Mesendoderm (in vitro differentiated cells): Measurements from ENCODE around the gene ADCYAP1R1.
A peak's percentile ranks its signal among the peaks of the same experiment; 100 is the strongest.

ENCODE experiments used
- DNase-seq: peaks from one replicate; pipeline ENCODE4 v3.0.0; 2013
- H2AK5ac ChIP-seq: 2 replicates; pipeline ENCODE4 v1.6.1; 2013; ENCODE audit warnings: low read length, inconsistent platforms
- H2BK120ac ChIP-seq: 2 replicates; pipeline ENCODE4 v1.6.1; 2013; ENCODE audit warnings: low read depth, mild to moderate bottlenecking, low read length, moderate library complexity, mixed read lengths
- H2BK15ac ChIP-seq: replicated peaks from 2 replicates; pipeline ENCODE4 v1.6.1; 2013; ENCODE audit warnings: low read depth, mild to moderate bottlenecking, moderate library complexity
- H2BK5ac ChIP-seq: 2 replicates; pipeline ENCODE4 v1.6.1; 2013; ENCODE audit warnings: low read length, inconsistent platforms
- H3K18ac ChIP-seq: 2 replicates; pipeline ENCODE4 v1.6.1; 2013; ENCODE audit warnings: mild to moderate bottlenecking, low read length, mixed read lengths
- H3K23ac ChIP-seq: one replicate; pipeline ENCODE4 v1.6.1; 2013; ENCODE audit warnings: low read length
- H3K27ac ChIP-seq: 2 replicates; pipeline ENCODE4 v1.5.1; 2013; ENCODE audit warnings: low read depth, mild to moderate bottlenecking, inconsistent platforms, low read length, moderate library complexity
- H3K27me3 ChIP-seq: 2 replicates; pipeline ENCODE4 v1.6.1; 2013; ENCODE audit warnings: low read length, control low read depth, mild to moderate bottlenecking, inconsistent platforms; ENCODE audit not compliant: insufficient read depth, poor library complexity
- H3K36me3 ChIP-seq: 2 replicates; pipeline ENCODE4 v1.6.1; 2013; ENCODE audit warnings: low read length, inconsistent platforms; ENCODE audit not compliant: control insufficient read depth, insufficient read depth
- H3K4ac ChIP-seq: one replicate; pipeline ENCODE4 v1.6.1; 2013; ENCODE audit warnings: low read depth, mild to moderate bottlenecking, low read length, moderate library complexity
- H3K4me1 ChIP-seq: 2 replicates; pipeline ENCODE4 v1.6.1; 2013; ENCODE audit warnings: low read depth, low read length, inconsistent platforms; ENCODE audit not compliant: control insufficient read depth
- H3K4me2 ChIP-seq: 2 replicates; pipeline ENCODE4 v1.6.1; 2013; ENCODE audit warnings: low read length
- H3K4me3 ChIP-seq: 2 replicates; pipeline ENCODE4 v1.5.1; 2013; ENCODE audit warnings: mild to moderate bottlenecking, low read length
- H3K56ac ChIP-seq: one replicate; pipeline ENCODE4 v1.6.1; 2013; ENCODE audit warnings: low read length
- H3K79me1 ChIP-seq: 2 replicates; pipeline ENCODE4 v1.6.1; 2013; ENCODE audit warnings: low read length, inconsistent platforms
- H3K79me2 ChIP-seq: 2 replicates; pipeline ENCODE4 v1.6.1; 2013; ENCODE audit warnings: mild to moderate bottlenecking, low read length; ENCODE audit not compliant: control insufficient read depth, insufficient read depth
- H3K9ac ChIP-seq: 2 replicates; pipeline ENCODE4 v1.6.1; 2013; ENCODE audit warnings: low read length, inconsistent platforms
- H4K5ac ChIP-seq: one replicate; pipeline ENCODE4 v1.6.1; 2013; ENCODE audit warnings: low read length
- H4K8ac ChIP-seq: one replicate; pipeline ENCODE4 v1.6.1; 2013; ENCODE audit warnings: low read depth, mild to moderate bottlenecking, control low read depth, low read length, moderate library complexity
- WGBS: extraction: QIAGEN DNeasy Blood & Tissue Kit; methylation state at CpG from one replicate; pipeline ENCODE4 v1.1.7; 2013; ENCODE audit warnings: low lambda C conversion rate, missing lambda C conversion rate; ENCODE audit not compliant: insufficient coverage; ENCODE audit errors: extremely low coverage; 5-methylcytosine and 5-hydroxymethylcytosine counted together

The ADCYAP1R1 gene

DNA sequence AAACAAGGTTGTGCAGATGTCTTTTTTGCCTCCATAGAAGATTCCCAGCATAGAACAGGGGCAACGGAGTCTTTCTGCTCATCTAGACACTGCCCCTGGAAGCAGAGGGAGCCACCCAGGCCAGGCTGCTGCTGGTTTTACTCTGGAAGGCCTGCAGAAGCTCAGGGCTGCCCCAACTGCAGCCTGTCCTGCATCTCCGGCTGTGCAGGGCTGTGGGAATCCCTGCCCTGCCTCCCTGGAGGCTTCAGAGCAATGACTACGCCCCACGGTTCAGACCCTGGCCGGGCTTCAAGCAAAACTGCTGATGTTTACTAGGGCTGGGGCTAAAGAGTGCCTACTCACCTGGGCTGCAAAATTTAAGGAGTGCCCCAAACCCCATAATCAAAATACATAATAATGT, 44.5 kb upstream of the ADCYAP1R1 start:
- no peak overlapping the region for H3K23ac ChIP-seq
- H2BK120ac ChIP-seq, result no peak overlapping the region
- H2BK15ac ChIP-seq, result no peak overlapping the region
- no peak overlapping the region for H3K18ac ChIP-seq
- no peak overlapping the region for H4K8ac ChIP-seq
- no peak overlapping the region for H3K9ac ChIP-seq
- no peaks in the 10 kb centered on the region for H3K27me3 ChIP-seq
- no peak overlapping the region for H3K27ac ChIP-seq
- no peak overlapping the region for H4K5ac ChIP-seq
- no peaks in the 10 kb centered on the region for H3K36me3 ChIP-seq
- no peak overlapping the region for H3K4me2 ChIP-seq
- DNase-seq, result no peak
- no peak overlapping the region for H3K4me3 ChIP-seq
- H3K79me1 ChIP-seq, result no peaks in the 10 kb centered on the region
- H3K4me1 ChIP-seq, result peaks cover 7% of the 10 kb centered on the region
- H3K79me2 ChIP-seq, result no peaks in the 10 kb centered on the region
- no peak overlapping the region for H2BK5ac ChIP-seq
- H3K4ac ChIP-seq, result no peak overlapping the region
- no peak overlapping the region for H3K56ac ChIP-seq
- no CpG with 5 or more reads among the region's 5 CpGs for WGBS
- H2AK5ac ChIP-seq, result no peak overlapping the region

DNA sequence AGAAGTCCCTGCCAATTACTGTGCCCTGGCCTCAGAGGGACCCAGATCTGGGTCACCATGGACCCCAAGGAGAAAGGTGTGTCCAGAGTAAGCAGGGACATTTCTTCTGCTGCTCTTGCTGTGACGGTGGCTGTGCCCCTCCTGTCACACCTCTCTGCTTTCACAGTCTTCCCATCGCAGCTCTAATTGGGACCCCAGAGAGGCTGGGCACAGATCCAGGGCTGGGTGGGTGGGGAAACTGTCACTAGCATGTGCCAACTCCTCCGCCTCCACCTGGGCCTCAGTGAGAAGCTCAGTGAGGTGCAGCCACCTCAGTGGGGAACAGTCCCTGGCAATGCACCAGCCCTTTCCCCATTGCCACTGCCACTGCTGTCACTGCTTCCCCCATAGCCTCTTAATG, 37.3 kb upstream of the ADCYAP1R1 start:
- Histone ChIP-seq H3K4me1 (no peaks in the 10 kb centered on the region), H3K4ac (no peak overlapping the region), H3K56ac (no peak overlapping the region), H2BK5ac (no peak overlapping the region), H3K36me3 (no peaks in the 10 kb centered on the region), H2AK5ac (no peak overlapping the region), H3K18ac (no peak overlapping the region), H4K8ac (no peak overlapping the region), H3K79me2 (no peaks in the 10 kb centered on the region), H4K5ac (no peak overlapping the region), H3K79me1 (no peaks in the 10 kb centered on the region), H2BK120ac (no peak overlapping the region), H3K4me3 (no peak overlapping the region), H2BK15ac (no peak overlapping the region), H3K23ac (no peak overlapping the region), H3K27me3 (no peaks in the 10 kb centered on the region), H3K4me2 (no peak overlapping the region), H3K9ac (no peak overlapping the region), H3K27ac (no peak overlapping the region)
- no peak for DNase-seq
- no CpG with 5 or more reads among the region's 3 CpGs for WGBS

DNA sequence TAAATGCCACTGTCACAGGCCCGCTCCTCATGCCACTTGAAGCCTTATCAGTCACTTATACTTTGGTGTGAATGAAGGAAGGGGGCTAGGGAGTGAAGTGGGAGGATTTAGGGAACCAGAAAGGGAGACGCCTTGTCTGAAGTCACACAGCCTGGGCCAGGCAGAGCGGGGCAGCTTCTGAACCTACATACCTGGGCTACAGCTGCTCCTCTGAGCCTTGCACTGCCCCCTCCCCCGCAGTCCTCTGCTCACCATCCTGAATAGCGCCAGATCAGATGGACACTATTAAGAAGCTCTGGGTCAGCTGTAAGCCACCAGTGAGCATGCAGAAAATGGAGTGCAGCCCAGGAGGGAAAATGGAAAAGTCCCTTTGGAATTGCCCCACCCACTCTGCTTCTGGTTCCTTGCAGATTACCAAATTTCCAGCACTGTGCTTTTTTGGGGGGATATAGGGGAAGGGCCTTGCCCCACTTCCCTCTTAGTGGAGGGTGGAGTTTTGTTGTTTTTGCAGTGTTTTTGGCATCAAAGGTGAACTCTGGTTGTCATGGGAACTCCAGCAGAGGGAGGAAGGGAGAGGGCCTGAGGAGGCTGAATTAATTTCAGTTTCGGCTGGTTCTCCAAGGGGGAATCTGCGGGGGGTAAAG, 35.0 kb upstream of the ADCYAP1R1 start:
- Histone ChIP-seq H3K23ac (no peak overlapping the region), H4K8ac (no peak overlapping the region), H3K27ac (no peak overlapping the region), H2BK5ac (no peak overlapping the region), H3K9ac (no peak overlapping the region), H3K4me2 (no peak overlapping the region), H4K5ac (no peak overlapping the region), H3K56ac (no peak overlapping the region), H3K79me1 (no peaks in the 10 kb centered on the region), H2BK15ac (no peak overlapping the region), H2BK120ac (no peak overlapping the region), H3K4ac (no peak overlapping the region), H2AK5ac (no peak overlapping the region), H3K4me1 (peaks cover 7% of the 10 kb centered on the region), H3K79me2 (no peaks in the 10 kb centered on the region), H3K27me3 (no peaks in the 10 kb centered on the region), H3K18ac (no peak overlapping the region), H3K4me3 (no peak overlapping the region), H3K36me3 (no peaks in the 10 kb centered on the region)
- no peak for DNase-seq
- WGBS, result no CpG with 5 or more reads among the region's 7 CpGs

DNA sequence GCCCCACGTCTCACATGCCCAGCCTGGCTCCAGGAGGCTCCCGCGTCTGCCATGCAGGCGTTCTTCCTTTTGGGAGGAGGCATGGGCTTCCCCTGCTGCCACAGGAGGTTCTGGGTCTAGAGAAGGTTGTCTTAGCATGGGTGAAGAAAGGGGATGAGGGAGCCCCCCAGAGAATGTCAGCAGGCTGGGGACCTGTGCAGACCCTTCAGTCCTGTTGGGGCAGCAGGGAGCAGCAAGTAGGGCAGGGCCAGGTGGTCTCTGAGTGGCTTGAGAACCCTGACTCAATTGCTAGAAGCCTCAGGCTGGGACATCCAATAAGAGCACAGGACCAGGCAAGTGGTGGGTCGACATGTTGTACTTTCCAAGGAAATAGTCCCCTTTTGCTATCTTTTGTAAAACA, 34.4 kb upstream of the ADCYAP1R1 start:
- H3K4ac ChIP-seq, result no peak overlapping the region
- H3K4me1 ChIP-seq, result peaks cover 7% of the 10 kb centered on the region
- H2AK5ac ChIP-seq, result no peak overlapping the region
- WGBS, result no CpG with 5 or more reads among the region's 5 CpGs
- no peaks in the 10 kb centered on the region for H3K27me3 ChIP-seq
- H3K27ac ChIP-seq, result no peak overlapping the region
- no peak overlapping the region for H3K56ac ChIP-seq
- no peak overlapping the region for H2BK15ac ChIP-seq
- no peak overlapping the region for H4K5ac ChIP-seq
- no peaks in the 10 kb centered on the region for H3K79me1 ChIP-seq
- H3K36me3 ChIP-seq, result no peaks in the 10 kb centered on the region
- H3K23ac ChIP-seq, result no peak overlapping the region
- H3K79me2 ChIP-seq, result no peaks in the 10 kb centered on the region
- no peak overlapping the region for H4K8ac ChIP-seq
- no peak overlapping the region for H3K4me2 ChIP-seq
- no peak overlapping the region for H2BK120ac ChIP-seq
- H2BK5ac ChIP-seq, result no peak overlapping the region
- no peak for DNase-seq
- no peak overlapping the region for H3K9ac ChIP-seq
- no peak overlapping the region for H3K4me3 ChIP-seq
- no peak overlapping the region for H3K18ac ChIP-seq

DNA sequence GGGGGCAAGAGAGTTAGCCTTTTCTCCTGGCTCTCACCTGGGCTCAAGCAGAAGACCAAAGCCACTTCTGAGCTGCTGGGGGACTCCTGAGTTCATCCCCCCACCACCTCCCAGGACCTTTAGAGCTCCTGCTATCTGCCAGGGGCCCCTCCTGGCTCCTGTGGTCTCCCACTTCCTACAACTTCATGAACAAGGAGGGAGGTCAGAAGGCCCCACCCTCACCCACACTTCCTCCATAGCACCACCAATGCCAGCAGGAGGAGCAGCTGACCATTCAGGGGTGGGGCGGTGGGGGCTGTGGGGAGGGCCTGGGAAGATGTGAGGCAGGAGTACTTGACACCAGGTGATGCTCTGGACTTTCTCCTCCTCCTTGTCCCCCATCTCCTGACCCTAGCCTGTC, 32.6 kb upstream of the ADCYAP1R1 start:
- H3K27me3 ChIP-seq, result no peaks in the 10 kb centered on the region
- H3K4me1 ChIP-seq, result peaks cover 7% of the 10 kb centered on the region
- no peak overlapping the region for H3K4me2 ChIP-seq
- H3K4me3 ChIP-seq, result no peak overlapping the region
- no peak overlapping the region for H3K18ac ChIP-seq
- no peak overlapping the region for H2AK5ac ChIP-seq
- no peak overlapping the region for H3K56ac ChIP-seq
- no peak overlapping the region for H2BK5ac ChIP-seq
- DNase-seq, result no peak
- no peak overlapping the region for H3K23ac ChIP-seq
- H3K9ac ChIP-seq, result no peak overlapping the region
- no peaks in the 10 kb centered on the region for H3K79me1 ChIP-seq
- H4K5ac ChIP-seq, result no peak overlapping the region
- H3K36me3 ChIP-seq, result no peaks in the 10 kb centered on the region
- no peak overlapping the region for H2BK120ac ChIP-seq
- no peak overlapping the region for H3K27ac ChIP-seq
- no peak overlapping the region for H3K4ac ChIP-seq
- WGBS, result no CpG with 5 or more reads among the region's 1 CpG
- H2BK15ac ChIP-seq, result no peak overlapping the region
- no peaks in the 10 kb centered on the region for H3K79me2 ChIP-seq
- no peak overlapping the region for H4K8ac ChIP-seq

DNA sequence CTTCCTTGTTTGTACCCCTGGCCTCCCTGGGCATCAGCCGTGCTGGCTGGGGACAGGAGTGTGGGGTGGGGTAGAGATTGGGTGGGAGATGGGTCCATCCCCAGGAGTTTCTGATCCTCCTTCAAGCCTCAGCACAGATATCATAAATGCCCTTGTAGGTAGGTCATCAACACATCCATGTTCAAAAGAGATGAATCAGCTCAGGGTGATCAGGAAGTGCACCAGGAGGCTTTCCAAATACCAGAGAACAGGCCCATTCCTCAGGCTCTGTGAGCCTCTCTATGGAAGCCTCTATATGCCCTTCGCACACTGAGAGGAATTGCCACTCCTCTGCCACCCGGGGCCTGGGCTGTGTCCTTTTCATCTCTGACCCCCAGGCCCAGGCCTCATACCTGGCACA, 31.9 kb upstream of the ADCYAP1R1 start:
- H3K18ac ChIP-seq, result no peak overlapping the region
- no peaks in the 10 kb centered on the region for H3K79me1 ChIP-seq

More for the DNA sequence above, 31.9 kb upstream of the ADCYAP1R1 start:
- no peak overlapping the region for H3K9ac ChIP-seq
- no peak overlapping the region for H4K5ac ChIP-seq
- no peak overlapping the region for H3K4ac ChIP-seq
- H2AK5ac ChIP-seq, result peak overlapping the region; percentile 38
- no peak overlapping the region for H2BK120ac ChIP-seq
- H3K4me1 ChIP-seq, result peaks cover 7% of the 10 kb centered on the region
- peak overlapping the region; percentile 19 for H3K56ac ChIP-seq
- no peaks in the 10 kb centered on the region for H3K27me3 ChIP-seq
- H2BK5ac ChIP-seq, result no peak overlapping the region
- no peak overlapping the region for H4K8ac ChIP-seq
- H3K4me3 ChIP-seq, result no peak overlapping the region
- peak; percentile 44 for DNase-seq
- WGBS, result no CpG with 5 or more reads among the region's 3 CpGs
- H3K36me3 ChIP-seq, result no peaks in the 10 kb centered on the region
- no peak overlapping the region for H3K23ac ChIP-seq
- no peaks in the 10 kb centered on the region for H3K79me2 ChIP-seq
- H2BK15ac ChIP-seq, result no peak overlapping the region
- no peak overlapping the region for H3K4me2 ChIP-seq
- H3K27ac ChIP-seq, result no peak overlapping the region
